ENCODE results near the gene PDZD8.

The PDZD8 gene, protein sequence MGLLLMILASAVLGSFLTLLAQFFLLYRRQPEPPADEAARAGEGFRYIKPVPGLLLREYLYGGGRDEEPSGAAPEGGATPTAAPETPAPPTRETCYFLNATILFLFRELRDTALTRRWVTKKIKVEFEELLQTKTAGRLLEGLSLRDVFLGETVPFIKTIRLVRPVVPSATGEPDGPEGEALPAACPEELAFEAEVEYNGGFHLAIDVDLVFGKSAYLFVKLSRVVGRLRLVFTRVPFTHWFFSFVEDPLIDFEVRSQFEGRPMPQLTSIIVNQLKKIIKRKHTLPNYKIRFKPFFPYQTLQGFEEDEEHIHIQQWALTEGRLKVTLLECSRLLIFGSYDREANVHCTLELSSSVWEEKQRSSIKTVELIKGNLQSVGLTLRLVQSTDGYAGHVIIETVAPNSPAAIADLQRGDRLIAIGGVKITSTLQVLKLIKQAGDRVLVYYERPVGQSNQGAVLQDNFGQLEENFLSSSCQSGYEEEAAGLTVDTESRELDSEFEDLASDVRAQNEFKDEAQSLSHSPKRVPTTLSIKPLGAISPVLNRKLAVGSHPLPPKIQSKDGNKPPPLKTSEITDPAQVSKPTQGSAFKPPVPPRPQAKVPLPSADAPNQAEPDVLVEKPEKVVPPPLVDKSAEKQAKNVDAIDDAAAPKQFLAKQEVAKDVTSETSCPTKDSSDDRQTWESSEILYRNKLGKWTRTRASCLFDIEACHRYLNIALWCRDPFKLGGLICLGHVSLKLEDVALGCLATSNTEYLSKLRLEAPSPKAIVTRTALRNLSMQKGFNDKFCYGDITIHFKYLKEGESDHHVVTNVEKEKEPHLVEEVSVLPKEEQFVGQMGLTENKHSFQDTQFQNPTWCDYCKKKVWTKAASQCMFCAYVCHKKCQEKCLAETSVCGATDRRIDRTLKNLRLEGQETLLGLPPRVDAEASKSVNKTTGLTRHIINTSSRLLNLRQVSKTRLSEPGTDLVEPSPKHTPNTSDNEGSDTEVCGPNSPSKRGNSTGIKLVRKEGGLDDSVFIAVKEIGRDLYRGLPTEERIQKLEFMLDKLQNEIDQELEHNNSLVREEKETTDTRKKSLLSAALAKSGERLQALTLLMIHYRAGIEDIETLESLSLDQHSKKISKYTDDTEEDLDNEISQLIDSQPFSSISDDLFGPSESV

DNA sequence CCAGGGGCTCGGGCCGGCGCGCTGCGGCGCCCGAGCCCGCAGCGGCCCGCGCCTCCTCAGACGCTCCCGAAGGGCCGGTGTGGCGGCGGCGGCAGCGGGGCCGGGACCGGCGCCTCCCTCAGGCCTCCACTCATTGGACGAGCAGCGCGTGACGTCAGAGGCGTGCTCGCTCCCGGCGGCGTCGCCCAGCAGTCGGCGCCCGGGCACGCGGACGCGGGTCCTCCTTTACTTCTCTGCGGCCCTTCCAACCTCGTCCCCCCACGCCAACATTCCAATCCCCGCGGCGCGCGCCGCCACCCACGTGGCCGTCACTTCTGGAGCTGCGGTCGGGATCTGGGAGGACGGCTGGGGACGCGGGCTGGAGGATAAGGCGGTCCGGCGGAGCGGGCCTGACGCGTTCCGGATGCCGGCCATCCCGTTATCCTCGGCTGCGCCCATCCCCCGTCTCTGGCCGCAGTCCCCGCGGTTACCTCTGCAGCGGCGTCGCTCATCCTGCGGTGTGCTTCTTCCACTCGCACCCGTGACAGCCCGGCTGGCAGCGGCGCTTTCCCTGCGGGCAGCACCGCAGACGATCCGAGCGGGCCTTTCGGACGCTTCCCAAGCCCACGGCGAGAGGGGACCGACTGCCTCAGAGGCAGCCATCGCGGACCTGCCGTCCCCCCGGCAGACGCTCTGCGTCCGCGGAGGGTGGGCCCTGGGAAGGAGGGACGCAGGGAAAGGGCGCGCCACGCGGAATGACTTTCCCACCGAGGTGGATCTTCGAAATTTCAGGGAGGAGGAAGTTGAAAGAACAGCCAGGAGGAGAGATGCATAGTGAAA, at the start of gene PDZD8:
TSS of gene PDZD8 (minus strand) at position 81 of the 819 bp plus-strand sequence. CDS start 213 bp downstream, outside the sequence.
- peak within 1 kb of the TSS; percentile 80 for H3K27ac ChIP-seq (ENCODE audit: low read length)
- peaks cover 23% of the 10 kb centered on the region for H3K4me1 ChIP-seq (ENCODE audit: control insufficient read depth, insufficient read depth, low read length)
- peaks cover 0 to 5% of the 10 kb centered on the region in 2 donors for H3K27me3 ChIP-seq (ENCODE audit: control insufficient read depth in 1 of 2, insufficient read depth in 2 of 2, low read length in 2 of 2)
- no peaks in the 10 kb centered on the region for H3K36me3 ChIP-seq (ENCODE audit: control insufficient read depth in 2 of 2, insufficient read depth in 2 of 2, low read length in 2 of 2)
- H3K4me3 ChIP-seq (ENCODE audit: low read length in 2 of 2): peak within 1 kb of the TSS; percentile 93 to 94
- H3K9me3 ChIP-seq (ENCODE audit: control insufficient read depth in 2 of 2, low read length in 2 of 2): no peaks in the 10 kb centered on the region
- peak within 1 kb of the TSS; percentile 84 to 92 for H3K9ac ChIP-seq (ENCODE audit: low read length in 2 of 2)

DNA sequence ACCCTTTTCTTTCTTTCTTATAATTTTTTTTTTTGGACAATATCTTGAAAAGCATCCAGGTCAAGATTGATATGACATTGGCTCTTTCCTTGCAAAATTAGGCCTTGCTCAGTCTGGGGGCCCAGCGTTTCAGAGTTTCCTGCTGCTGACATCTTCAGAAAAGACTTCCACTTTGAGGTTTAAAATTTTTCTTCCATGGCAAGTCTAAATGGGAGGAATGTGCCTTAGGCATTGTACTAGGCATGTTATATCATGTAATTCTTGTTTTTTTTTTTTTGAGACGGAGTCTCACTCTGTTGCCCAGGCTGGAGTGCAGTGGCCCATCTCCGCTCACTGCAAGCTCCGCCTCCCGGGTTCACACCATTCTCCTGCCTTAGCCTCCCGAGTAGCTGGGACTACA, 48.9 kb upstream of the PDZD8 start:
- Histone ChIP-seq H3K27ac (ENCODE audit: low read length) (no peak overlapping the region), H3K36me3 (ENCODE audit: control insufficient read depth in 2 of 2, insufficient read depth in 2 of 2, low read length in 2 of 2) (no peaks in the 10 kb centered on the region), H3K27me3 (ENCODE audit: control insufficient read depth in 1 of 2, insufficient read depth in 2 of 2, low read length in 2 of 2) (peaks cover 0 to 4% of the 10 kb centered on the region in 2 donors), H3K9ac (ENCODE audit: low read length in 2 of 2) (no peak overlapping the region), H3K4me1 (ENCODE audit: control insufficient read depth, insufficient read depth, low read length) (no peaks in the 10 kb centered on the region), H3K4me3 (ENCODE audit: low read length in 2 of 2) (no peak overlapping the region), H3K9me3 (ENCODE audit: control insufficient read depth in 2 of 2, low read length in 2 of 2) (peaks cover 0 to 8% of the 10 kb centered on the region in 2 donors)

DNA sequence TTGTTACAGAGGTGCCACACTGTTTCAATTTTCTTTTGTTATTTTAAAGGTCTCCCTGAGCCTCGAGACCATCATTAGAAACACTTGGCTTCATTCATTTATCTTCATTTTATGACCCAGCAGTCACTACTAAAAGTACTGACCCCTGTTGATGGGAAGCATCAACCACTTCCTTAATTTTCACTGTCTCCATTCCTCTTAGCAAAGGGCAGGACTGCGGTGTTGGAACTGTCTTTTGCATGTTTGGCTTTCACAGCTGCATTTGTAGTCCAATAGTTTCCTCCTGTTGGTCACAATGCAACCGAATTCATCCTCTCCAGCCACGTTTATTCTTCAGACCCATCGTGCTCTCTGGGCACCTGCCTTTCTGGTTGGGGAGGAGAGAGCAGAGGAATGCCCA, 46.7 kb upstream of the PDZD8 start:
- Histone ChIP-seq H3K36me3 (ENCODE audit: control insufficient read depth in 2 of 2, insufficient read depth in 2 of 2, low read length in 2 of 2) (no peaks in the 10 kb centered on the region), H3K27me3 (ENCODE audit: control insufficient read depth in 1 of 2, insufficient read depth in 2 of 2, low read length in 2 of 2) (peaks cover 0 to 4% of the 10 kb centered on the region in 2 donors), H3K4me3 (ENCODE audit: low read length in 2 of 2) (no peak overlapping the region), H3K9me3 (ENCODE audit: control insufficient read depth in 2 of 2, low read length in 2 of 2) (peaks cover 0 to 8% of the 10 kb centered on the region in 2 donors), H3K4me1 (ENCODE audit: control insufficient read depth, insufficient read depth, low read length) (no peaks in the 10 kb centered on the region), H3K9ac (ENCODE audit: low read length in 2 of 2) (no peak overlapping the region), H3K27ac (ENCODE audit: low read length) (no peak overlapping the region)

DNA sequence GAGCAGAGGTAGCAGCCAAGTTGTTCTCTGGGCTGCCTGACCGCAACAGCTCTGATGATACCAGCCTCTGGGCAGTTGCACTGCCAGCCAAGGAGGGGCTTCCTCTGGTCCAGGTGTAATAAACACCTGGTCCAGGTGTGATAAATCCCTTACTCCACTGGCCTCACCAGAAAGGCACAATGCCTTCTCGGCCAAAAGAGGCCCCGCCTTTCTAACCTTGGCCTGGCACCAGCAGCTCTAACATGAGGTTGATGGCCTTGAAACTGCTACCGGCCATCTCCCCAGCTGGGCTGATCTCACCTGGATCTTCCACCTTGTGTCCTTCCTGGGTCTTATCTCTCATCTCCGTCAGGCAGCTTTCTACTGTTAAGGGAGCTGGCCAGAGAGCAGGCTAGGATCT, 45.5 kb upstream of the PDZD8 start:
- no peaks in the 10 kb centered on the region for H3K36me3 ChIP-seq (ENCODE audit: control insufficient read depth in 2 of 2, insufficient read depth in 2 of 2, low read length in 2 of 2)
- peaks cover 0 to 8% of the 10 kb centered on the region in 2 donors for H3K9me3 ChIP-seq (ENCODE audit: control insufficient read depth in 2 of 2, low read length in 2 of 2)
- no peak overlapping the region for H3K9ac ChIP-seq (ENCODE audit: low read length in 2 of 2)
- H3K4me1 ChIP-seq (ENCODE audit: control insufficient read depth, insufficient read depth, low read length): no peaks in the 10 kb centered on the region
- peaks cover 0 to 4% of the 10 kb centered on the region in 2 donors for H3K27me3 ChIP-seq (ENCODE audit: control insufficient read depth in 1 of 2, insufficient read depth in 2 of 2, low read length in 2 of 2)
- no peak overlapping the region for H3K27ac ChIP-seq (ENCODE audit: low read length)
- no peak overlapping the region for H3K4me3 ChIP-seq (ENCODE audit: low read length in 2 of 2)

DNA sequence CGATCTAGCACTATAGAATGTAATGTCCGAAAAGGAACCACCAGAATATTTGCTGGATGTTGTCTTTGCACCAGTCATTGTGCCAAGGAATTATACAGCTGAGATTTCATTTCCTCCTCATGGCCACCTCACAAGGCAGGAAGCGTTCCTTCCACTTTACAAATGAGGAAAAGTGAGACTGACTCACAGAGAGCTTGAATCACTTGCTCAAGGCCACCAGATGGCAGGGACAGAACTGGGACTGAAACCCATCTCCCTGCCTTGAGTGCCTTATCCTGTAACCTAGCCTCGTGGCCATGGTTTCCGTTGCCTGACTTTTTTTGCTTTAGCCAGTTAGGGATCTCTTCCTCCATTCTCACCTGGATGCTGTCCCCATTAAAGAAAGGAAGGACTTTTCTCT, 44.7 kb upstream of the PDZD8 start:
- no peaks in the 10 kb centered on the region for H3K36me3 ChIP-seq (ENCODE audit: control insufficient read depth in 2 of 2, insufficient read depth in 2 of 2, low read length in 2 of 2)
- H3K27ac ChIP-seq (ENCODE audit: low read length): no peak overlapping the region
- H3K9ac ChIP-seq (ENCODE audit: low read length in 2 of 2): no peak overlapping the region

DNA sequence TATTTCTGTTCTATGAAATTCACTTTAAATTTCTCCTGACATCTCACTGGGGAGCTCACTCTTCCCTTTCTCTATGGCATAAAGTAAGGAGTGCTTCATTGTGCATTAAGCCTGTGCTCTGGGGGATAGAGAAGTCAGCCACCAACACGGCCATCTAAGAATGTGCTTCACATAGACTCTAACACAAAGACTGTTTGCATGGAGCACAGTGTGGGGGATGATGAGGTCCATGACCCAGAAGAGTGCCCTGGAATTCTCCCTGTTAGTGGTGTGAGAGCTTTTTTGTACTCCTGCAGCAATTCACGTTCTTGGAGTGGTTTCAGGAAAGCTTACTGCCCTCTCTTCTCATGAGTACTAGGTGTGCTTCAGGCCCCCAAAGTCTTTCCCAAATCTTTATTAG, 43.9 kb upstream of the PDZD8 start:
- Histone ChIP-seq H3K4me1 (ENCODE audit: control insufficient read depth, insufficient read depth, low read length) (no peaks in the 10 kb centered on the region), H3K9me3 (ENCODE audit: control insufficient read depth in 2 of 2, low read length in 2 of 2) (peaks cover 0 to 8% of the 10 kb centered on the region in 2 donors), H3K27ac (ENCODE audit: low read length) (no peak overlapping the region), H3K9ac (ENCODE audit: low read length in 2 of 2) (no peak overlapping the region), H3K36me3 (ENCODE audit: control insufficient read depth in 2 of 2, insufficient read depth in 2 of 2, low read length in 2 of 2) (no peaks in the 10 kb centered on the region), H3K27me3 (ENCODE audit: control insufficient read depth in 1 of 2, insufficient read depth in 2 of 2, low read length in 2 of 2) (peaks cover 0 to 4% of the 10 kb centered on the region in 2 donors), H3K4me3 (ENCODE audit: low read length in 2 of 2) (no peak overlapping the region)

More for the DNA sequence above, 44.7 kb upstream of the PDZD8 start:
- no peaks in the 10 kb centered on the region for H3K4me1 ChIP-seq (ENCODE audit: control insufficient read depth, insufficient read depth, low read length)
- H3K9me3 ChIP-seq (ENCODE audit: control insufficient read depth in 2 of 2, low read length in 2 of 2): peaks cover 0 to 8% of the 10 kb centered on the region in 2 donors
- no peak overlapping the region for H3K4me3 ChIP-seq (ENCODE audit: low read length in 2 of 2)
- H3K27me3 ChIP-seq (ENCODE audit: control insufficient read depth in 1 of 2, insufficient read depth in 2 of 2, low read length in 2 of 2): peaks cover 0 to 4% of the 10 kb centered on the region in 2 donors

DNA sequence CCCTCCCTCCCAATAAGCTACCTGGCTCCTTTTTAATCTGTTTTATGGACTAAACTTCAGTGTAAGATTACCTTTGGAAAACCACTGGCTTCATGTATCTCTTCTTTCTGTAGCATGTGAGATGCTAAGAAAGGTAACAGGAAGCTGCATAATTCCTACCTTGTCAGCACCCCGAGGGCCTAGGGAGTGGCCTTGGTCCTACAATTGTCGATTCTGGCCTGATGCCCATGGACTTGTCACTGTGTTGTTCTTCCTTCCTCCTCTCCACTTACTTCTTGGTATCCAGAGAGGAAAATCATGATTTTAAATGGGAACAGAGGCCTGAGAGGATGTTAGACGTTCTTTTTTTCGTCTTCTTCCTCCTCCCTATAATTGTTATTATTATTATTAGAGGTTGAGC, 42.9 kb upstream of the PDZD8 start:
- Histone ChIP-seq H3K4me3 (ENCODE audit: low read length in 2 of 2) (no peak overlapping the region), H3K9ac (ENCODE audit: low read length in 2 of 2) (no peak overlapping the region), H3K27me3 (ENCODE audit: control insufficient read depth in 1 of 2, insufficient read depth in 2 of 2, low read length in 2 of 2) (peaks cover 0 to 4% of the 10 kb centered on the region in 2 donors), H3K4me1 (ENCODE audit: control insufficient read depth, insufficient read depth, low read length) (no peaks in the 10 kb centered on the region), H3K9me3 (ENCODE audit: control insufficient read depth in 2 of 2, low read length in 2 of 2) (peaks cover 0 to 8% of the 10 kb centered on the region in 2 donors), H3K27ac (ENCODE audit: low read length) (no peak overlapping the region), H3K36me3 (ENCODE audit: control insufficient read depth in 2 of 2, insufficient read depth in 2 of 2, low read length in 2 of 2) (no peaks in the 10 kb centered on the region)

DNA sequence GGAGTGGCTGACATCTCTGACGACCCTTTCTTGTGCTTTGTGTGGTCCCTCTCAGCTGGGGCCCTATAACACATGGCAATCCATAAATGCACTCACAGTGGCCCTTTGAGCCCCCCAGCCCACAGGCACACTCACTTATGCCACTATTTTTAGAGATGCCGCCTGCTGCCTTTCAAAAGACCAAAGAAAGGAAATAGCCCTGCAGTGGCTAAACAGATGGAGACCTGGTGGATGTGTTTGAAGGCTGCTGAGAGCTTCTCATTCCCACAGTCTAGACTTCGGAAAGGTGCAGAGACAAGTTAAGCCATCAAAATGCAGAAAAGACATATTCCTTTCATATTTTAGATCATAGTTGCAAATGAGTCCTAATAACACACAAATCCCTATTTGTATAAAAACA, 42.0 kb upstream of the PDZD8 start:
- no peaks in the 10 kb centered on the region for H3K36me3 ChIP-seq (ENCODE audit: control insufficient read depth in 2 of 2, insufficient read depth in 2 of 2, low read length in 2 of 2)
- H3K4me3 ChIP-seq (ENCODE audit: low read length in 2 of 2): no peak overlapping the region
- H3K4me1 ChIP-seq (ENCODE audit: control insufficient read depth, insufficient read depth, low read length): no peaks in the 10 kb centered on the region
- H3K9ac ChIP-seq (ENCODE audit: low read length in 2 of 2): no peak overlapping the region
- H3K27me3 ChIP-seq (ENCODE audit: control insufficient read depth in 1 of 2, insufficient read depth in 2 of 2, low read length in 2 of 2): peaks cover 0 to 4% of the 10 kb centered on the region in 2 donors
- peaks cover 0 to 8% of the 10 kb centered on the region in 2 donors for H3K9me3 ChIP-seq (ENCODE audit: control insufficient read depth in 2 of 2, low read length in 2 of 2)
- H3K27ac ChIP-seq (ENCODE audit: low read length): no peak overlapping the region

DNA sequence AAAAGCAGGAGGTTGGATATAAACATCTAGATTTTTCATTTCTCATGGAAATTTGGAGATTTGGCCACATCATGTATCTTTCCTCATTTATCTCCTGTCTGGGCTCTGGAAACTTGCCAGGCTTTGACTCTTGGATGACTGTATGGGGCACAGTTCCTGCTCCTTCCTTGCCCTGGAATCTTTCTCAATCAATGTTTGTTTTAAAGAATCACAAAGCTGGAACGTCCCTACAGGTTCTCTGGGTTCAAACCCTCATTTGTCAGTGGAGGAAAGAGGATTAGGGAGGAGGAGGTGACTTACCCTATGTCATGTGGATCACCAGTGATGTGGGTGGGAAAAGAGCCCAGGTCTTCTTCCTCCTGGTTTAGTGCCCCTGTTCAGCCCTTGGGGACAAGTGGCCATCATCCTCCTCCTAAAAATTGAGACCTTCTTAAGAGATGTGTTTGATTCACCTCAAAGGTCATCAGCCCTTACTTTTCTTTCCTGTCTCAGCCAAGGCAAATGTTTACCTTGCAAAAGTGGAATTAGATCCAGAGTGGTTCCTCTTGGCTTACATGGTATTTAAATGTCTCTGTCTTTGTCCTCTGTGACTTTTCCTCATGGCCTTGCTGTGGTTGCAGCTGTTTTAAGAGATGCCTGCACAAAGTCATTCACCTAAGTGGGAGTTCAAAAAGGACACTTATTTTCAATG, 38.8 kb upstream of the PDZD8 start:
- H3K27ac ChIP-seq (ENCODE audit: low read length): no peak overlapping the region
- H3K36me3 ChIP-seq (ENCODE audit: control insufficient read depth in 2 of 2, insufficient read depth in 2 of 2, low read length in 2 of 2): no peaks in the 10 kb centered on the region
- H3K4me3 ChIP-seq (ENCODE audit: low read length in 2 of 2): no peak overlapping the region
- peaks cover 0 to 2% of the 10 kb centered on the region in 2 donors for H3K27me3 ChIP-seq (ENCODE audit: control insufficient read depth in 1 of 2, insufficient read depth in 2 of 2, low read length in 2 of 2)
- no peaks in the 10 kb centered on the region for H3K9me3 ChIP-seq (ENCODE audit: control insufficient read depth in 2 of 2, low read length in 2 of 2)
- no peak overlapping the region for H3K9ac ChIP-seq (ENCODE audit: low read length in 2 of 2)
- H3K4me1 ChIP-seq (ENCODE audit: control insufficient read depth, insufficient read depth, low read length): no peaks in the 10 kb centered on the region
